ENCODE data around the gene SYNPR.

DNA sequence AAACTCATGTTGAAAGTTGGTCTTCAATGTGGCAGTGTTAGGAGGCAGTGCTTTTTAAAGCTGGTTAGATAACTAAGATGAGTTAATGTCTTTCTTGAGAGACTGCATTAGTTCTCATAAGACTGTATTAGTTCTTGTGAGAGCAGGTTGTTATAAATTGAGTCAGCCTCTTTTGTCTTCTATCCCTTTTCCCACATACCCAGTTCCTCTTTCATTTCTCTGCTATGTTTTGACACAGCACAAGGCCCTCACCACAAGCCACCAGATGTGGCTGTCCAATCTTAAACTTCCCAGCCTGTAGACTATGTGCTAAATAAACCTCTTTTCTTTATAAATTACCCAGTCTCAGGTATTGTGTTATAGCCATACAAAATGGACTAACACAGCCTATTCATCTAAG, 279.8 kb downstream of the SYNPR start:
- TF ChIP-seq, protein P1, sequence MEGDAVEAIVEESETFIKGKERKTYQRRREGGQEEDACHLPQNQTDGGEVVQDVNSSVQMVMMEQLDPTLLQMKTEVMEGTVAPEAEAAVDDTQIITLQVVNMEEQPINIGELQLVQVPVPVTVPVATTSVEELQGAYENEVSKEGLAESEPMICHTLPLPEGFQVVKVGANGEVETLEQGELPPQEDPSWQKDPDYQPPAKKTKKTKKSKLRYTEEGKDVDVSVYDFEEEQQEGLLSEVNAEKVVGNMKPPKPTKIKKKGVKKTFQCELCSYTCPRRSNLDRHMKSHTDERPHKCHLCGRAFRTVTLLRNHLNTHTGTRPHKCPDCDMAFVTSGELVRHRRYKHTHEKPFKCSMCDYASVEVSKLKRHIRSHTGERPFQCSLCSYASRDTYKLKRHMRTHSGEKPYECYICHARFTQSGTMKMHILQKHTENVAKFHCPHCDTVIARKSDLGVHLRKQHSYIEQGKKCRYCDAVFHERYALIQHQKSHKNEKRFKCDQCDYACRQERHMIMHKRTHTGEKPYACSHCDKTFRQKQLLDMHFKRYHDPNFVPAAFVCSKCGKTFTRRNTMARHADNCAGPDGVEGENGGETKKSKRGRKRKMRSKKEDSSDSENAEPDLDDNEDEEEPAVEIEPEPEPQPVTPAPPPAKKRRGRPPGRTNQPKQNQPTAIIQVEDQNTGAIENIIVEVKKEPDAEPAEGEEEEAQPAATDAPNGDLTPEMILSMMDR (IDR thresholded peaks at IDR 0.05), result no peak
- TF ChIP-seq EP300 (IDR thresholded peaks at IDR 0.05) (no peak), POLR2A (IDR thresholded peaks at IDR 0.05) (no peak)
